SK-N-SH (cell line): Measurements from ENCODE around the gene OTOG. TPM values are rescaled to one million over a fixed set of nuclear protein-coding genes. Genes with fewer than 3 reads are reported as not detected.

ENCODE experiments used
- CTCF ChIA-PET: fragments of 300-600, 350-600 bp; formaldehyde crosslinking; extraction: SDS; loops from one replicate; lab custom pipeline; 2021; lab: Yijun Ruan, JAX
- POLR2A ChIA-PET: fragments of 350-600 bp; sonication (Branson Sonifier 250); formaldehyde crosslinking; extraction: SDS; loops from one replicate; lab custom pipeline; 2020; ENCODE audit warnings: antibody characterized with exemption, inconsistent platforms; lab: Yijun Ruan, JAX
- DNase-seq: peaks from one replicate; pipeline ENCODE4 v3.0.0; 2012
- H2AFZ ChIP-seq: fragments of 200-600 bp; sonication (generic); 2 replicates; pipeline ENCODE4 v1.8.1; 2016; ENCODE audit warnings: antibody characterized with exemption, mild to moderate bottlenecking, low read depth
- H3F3A ChIP-seq: fragments of 200-600 bp; sonication (generic); replicated peaks from 2 replicates; pipeline ENCODE3; 2016; ENCODE audit warnings: antibody characterized with exemption, mild to moderate bottlenecking; ENCODE audit not compliant: insufficient read depth
- H3K27ac ChIP-seq, 2 experiments: fragments of 200-500 bp in 1 of 2; fragments of 200-600 bp in 1 of 2; sonication (Bioruptor generic) in 1 of 2; sonication (generic), shearing (Covaris generic) in 1 of 2; 2 replicates each; pipeline versions ENCODE4 v1.5.1 to v1.6.1; 2014 to 2016; ENCODE audit warnings: low read depth in 2 of 2, inconsistent platforms in 1 of 2, low read length in 1 of 2, mild to moderate bottlenecking in 1 of 2, mixed read lengths in 1 of 2
- H3K27me3 ChIP-seq: fragments of 200-600 bp; sonication (generic), shearing (Covaris generic); 2 replicates; pipeline ENCODE4 v1.6.1; 2016; ENCODE audit warnings: mixed run types; ENCODE audit not compliant: insufficient read depth
- H3K36me3 ChIP-seq, 2 experiments: fragments of 200-500 bp in 1 of 2; fragments of 200-600 bp in 1 of 2; sonication (Bioruptor generic) in 1 of 2; sonication (generic) in 1 of 2; replicated peaks in 1 of 2; 2 replicates each; pipeline versions ENCODE3 to v1.5.1; 2014 to 2016; ENCODE audit warnings: low read length in 1 of 2, mild to moderate bottlenecking in 1 of 2; ENCODE audit not compliant: insufficient read depth in 2 of 2, control insufficient read depth in 1 of 2
- H3K4me1 ChIP-seq, 2 experiments: fragments of 200-500 bp in 1 of 2; fragments of 200-600 bp in 1 of 2; sonication (Bioruptor generic) in 1 of 2; sonication (generic), shearing (Covaris generic) in 1 of 2; 2 replicates each; pipeline versions ENCODE4 v1.5.1 to v1.6.1; 2014 to 2016; ENCODE audit warnings: low read depth in 1 of 2, low read length in 1 of 2, mixed run types in 1 of 2; ENCODE audit not compliant: insufficient read depth in 2 of 2, control insufficient read depth in 1 of 2
- H3K4me2 ChIP-seq: fragments of 200-600 bp; sonication (generic), shearing (Covaris generic); 2 replicates; pipeline ENCODE4 v1.6.1; 2017; ENCODE audit warnings: mixed run types
- H3K4me3 ChIP-seq, 2 experiments: fragments of 200-500 bp in 1 of 2; fragments of 200-600 bp in 1 of 2; sonication (Bioruptor generic) in 1 of 2; sonication (generic), shearing (Covaris generic) in 1 of 2; 2 replicates each; pipeline versions ENCODE4 v1.5.1 to v1.8.1; 2014 to 2016; ENCODE audit warnings: low read depth in 2 of 2, inconsistent platforms in 1 of 2, low read length in 1 of 2, mild to moderate bottlenecking in 1 of 2, mixed read lengths in 1 of 2, moderate library complexity in 1 of 2
- H3K79me2 ChIP-seq: fragments of 200-600 bp; sonication (generic); 2 replicates; pipeline ENCODE4 v1.8.1; 2017; ENCODE audit warnings: mild to moderate bottlenecking; ENCODE audit not compliant: insufficient read depth
- H3K9ac ChIP-seq: fragments of 200-600 bp; sonication (generic); 2 replicates; pipeline ENCODE4 v1.6.1; 2017; ENCODE audit warnings: mixed run types
- H3K9me2 ChIP-seq: fragments of 200-600 bp; sonication (generic); 2 replicates; pipeline ENCODE4 v1.6.1; 2017; ENCODE audit warnings: mixed run types
- H3K9me3 ChIP-seq: fragments of 200-600 bp; sonication (generic); 2 replicates; pipeline ENCODE4 v1.6.1; 2017; ENCODE audit warnings: mixed run types, mild to moderate bottlenecking, moderate library complexity
- H4K20me1 ChIP-seq: fragments of 200-600 bp; sonication (generic); 2 replicates; pipeline ENCODE4 v1.6.1; 2017; ENCODE audit warnings: mild to moderate bottlenecking, mixed run types; ENCODE audit not compliant: insufficient read depth
- CHD2 ChIP-seq: fragments of 150-350 bp; IDR thresholded peaks from 2 replicates; pipeline ENCODE4 v1.6.1; 2018; ENCODE audit warnings: low read length; ENCODE audit not compliant: partially characterized antibody
- ELF1 ChIP-seq: IDR thresholded peaks from 2 replicates; pipeline ENCODE4 v1.4.0; 2012
- FOXJ3 ChIP-seq: sonication (generic); formaldehyde crosslinking; IDR thresholded peaks from 2 replicates; pipeline ENCODE4 v1.5.1; 2020; ENCODE audit warnings: mild to moderate bottlenecking, missing genetic modification reagents
- FOXM1 ChIP-seq: IDR thresholded peaks from 2 replicates; pipeline ENCODE4 v1.4.0; 2012; ENCODE audit warnings: low read depth, mild to moderate bottlenecking
- GATA2 ChIP-seq: sonication (generic); formaldehyde crosslinking; IDR thresholded peaks from 2 replicates; pipeline ENCODE4 v1.5.0; 2020; ENCODE audit warnings: mild to moderate bottlenecking, missing genetic modification reagents
- JUND ChIP-seq: IDR thresholded peaks from 2 replicates; pipeline ENCODE4 v1.4.0; 2012
- NFIC ChIP-seq: IDR thresholded peaks from 2 replicates; pipeline ENCODE4 v1.4.0; 2012; ENCODE audit warnings: borderline replicate concordance
- NRF1 ChIP-seq: IDR thresholded peaks from 2 replicates; pipeline ENCODE4 v1.6.1; 2012; ENCODE audit warnings: low read depth, mild to moderate bottlenecking, low read length
- POLR2AphosphoS5 ChIP-seq: IDR thresholded peaks from 2 replicates; pipeline ENCODE4 v1.6.1; 2012; ENCODE audit warnings: low read depth, low read length
- RAD21 ChIP-seq: IDR thresholded peaks from 2 replicates; pipeline ENCODE4 v1.6.1; 2012; ENCODE audit warnings: mild to moderate bottlenecking, low read length
- RCOR1 ChIP-seq: fragments of 150-350 bp; IDR thresholded peaks from 2 replicates; pipeline ENCODE4 v1.6.1; 2017; ENCODE audit warnings: antibody characterized with exemption, low read length
- RXRA ChIP-seq: IDR thresholded peaks from 2 replicates; pipeline ENCODE4 v1.4.0; 2012; ENCODE audit warnings: low read depth, mild to moderate bottlenecking, borderline replicate concordance
- SIN3A ChIP-seq: IDR thresholded peaks from 2 replicates; pipeline ENCODE4 v1.6.1; 2012; ENCODE audit warnings: low read depth, mild to moderate bottlenecking, low read length, moderate library complexity, borderline replicate concordance
- SMC3 ChIP-seq: IDR thresholded peaks from 2 replicates; pipeline ENCODE4 v1.6.1; 2012; ENCODE audit warnings: low read depth, low read length, improper control_type of control experiment
- TAF1 ChIP-seq: IDR thresholded peaks from 2 replicates; pipeline ENCODE4 v1.6.1; 2012; ENCODE audit warnings: low read depth, mild to moderate bottlenecking, low read length, moderate library complexity, borderline replicate concordance
- TCF12 ChIP-seq: IDR thresholded peaks from 2 replicates; pipeline ENCODE4 v1.4.0; 2012
- WGBS: methylation state at CpG from one replicate; pipeline ENCODE4 v1.1.6; 2017; ENCODE audit warnings: low lambda C conversion rate; 5-methylcytosine and 5-hydroxymethylcytosine counted together
- polyA plus RNA-seq, 3 experiments: library from polyadenylated mRNA; depleted of rRNA; stranded (reverse); fragments of >200 nt; gene quantifications; 2 replicates each; pipeline ENCODE4 v1.2.3, GENCODE V29; 2012
- TF ChIP-seq, protein P1 (sequence below): IDR thresholded peaks from 2 replicates; pipeline ENCODE4 v1.4.0; 2012; ENCODE audit warnings: low read depth
- TF ChIP-seq, protein P2 (sequence below): fragments of 150-350 bp; IDR thresholded peaks from 2 replicates; pipeline ENCODE4 v1.6.1; 2016; ENCODE audit warnings: mild to moderate bottlenecking, low read depth, low read length
- TF ChIP-seq, protein P3 (sequence below): IDR thresholded peaks from 2 replicates; pipeline ENCODE4 v1.4.0; 2012; ENCODE audit warnings: low read depth, borderline replicate concordance
- TF ChIP-seq, protein P4 (sequence below): IDR thresholded peaks from 2 replicates; pipeline ENCODE4 v1.4.0; 2012; ENCODE audit warnings: low read depth, borderline replicate concordance

The OTOG gene
- polyA plus RNA-seq, 1 of the 3 experiments (the other 2 are of a cell fraction): not detected

DNA sequence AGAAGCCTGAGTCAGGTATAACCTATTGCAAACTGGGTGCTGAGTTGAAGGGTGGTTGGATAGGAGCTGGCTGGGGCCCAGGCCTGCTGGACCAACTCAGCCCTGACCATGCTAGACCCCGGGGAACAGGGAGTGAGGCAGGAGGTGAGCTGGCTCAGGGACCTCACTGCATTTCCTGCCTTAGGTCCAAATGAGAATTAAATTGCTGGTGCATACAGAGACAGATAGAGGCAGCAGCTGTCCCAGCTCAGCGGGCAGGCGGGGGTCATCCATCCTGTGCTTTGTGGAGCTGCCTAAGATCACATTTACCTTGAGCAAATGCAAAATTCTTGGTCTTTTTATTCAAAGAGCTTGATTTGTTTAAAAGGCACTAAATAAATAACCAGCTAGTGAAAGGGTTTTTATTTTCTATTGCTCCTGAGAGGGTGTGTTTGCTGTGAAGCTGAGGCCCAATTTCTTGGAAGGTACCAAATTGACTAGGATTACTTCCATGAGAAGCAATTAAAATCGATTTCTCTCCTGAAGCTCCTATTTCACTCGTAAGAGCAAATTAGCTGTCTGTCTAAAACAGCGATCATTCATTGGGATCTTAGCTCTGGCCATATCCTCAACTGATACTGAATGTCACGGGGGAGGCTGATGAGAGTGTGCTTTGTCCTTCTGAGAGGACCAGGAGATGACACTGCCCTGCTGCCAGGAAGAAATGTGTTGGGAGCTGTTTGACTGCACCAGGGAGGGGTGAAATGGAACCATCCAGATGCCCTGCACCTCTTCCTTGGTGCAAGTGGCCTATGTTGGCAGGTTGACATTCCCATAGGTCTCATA lies 27.8 kb upstream of the OTOG start:
- Histone ChIP-seq H3K9ac (no peak overlapping the region), H3K36me3 (no peaks in the 10 kb centered on the region), H3K79me2 (no peaks in the 10 kb centered on the region), H2AFZ (no peak overlapping the region), H3K4me2 (no peak overlapping the region), H3K9me3 (no peaks in the 10 kb centered on the region), H3F3A (no peaks in the 10 kb centered on the region), H3K27me3 (no peaks in the 10 kb centered on the region; the same call in 1 of the 2 replicates), H3K4me3 (no peak overlapping the region), H3K27ac (no peak overlapping the region), H3K4me1 (peaks cover 0 to 8% of the 10 kb centered on the region in 2 experiments; a peak in 1 of 4 replicates), H4K20me1 (no peaks in the 10 kb centered on the region), H3K9me2 (no peaks in the 10 kb centered on the region)
- no peak for DNase-seq
- CTCF ChIA-PET: interaction anchor here (0.6 to 45.6 kb wide), 7 partner anchors 5 to 212 kb away, joined by 3 to 1101 read pairs (median 4); partner anchors contain the start of gene KCNJ11
- TF ChIP-seq NFIC (no peak), FOXM1 (no peak), POLR2AphosphoS5 (no peak), CHD2 (no peak), RAD21 (no peak), JUND (no peak), FOXJ3 (CRISPR knock-in tag) (no peak), SMC3 (no peak), TAF1 (no peak), RCOR1 (no peak), ELF1 (no peak), NRF1 (no peak), GATA2 (CRISPR knock-in tag) (no peak), TCF12 (no peak), SIN3A (no peak), RXRA (no peak)
- TF ChIP-seq, protein P1, sequence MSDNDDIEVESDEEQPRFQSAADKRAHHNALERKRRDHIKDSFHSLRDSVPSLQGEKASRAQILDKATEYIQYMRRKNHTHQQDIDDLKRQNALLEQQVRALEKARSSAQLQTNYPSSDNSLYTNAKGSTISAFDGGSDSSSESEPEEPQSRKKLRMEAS: no peak
- TF ChIP-seq, protein P2, sequence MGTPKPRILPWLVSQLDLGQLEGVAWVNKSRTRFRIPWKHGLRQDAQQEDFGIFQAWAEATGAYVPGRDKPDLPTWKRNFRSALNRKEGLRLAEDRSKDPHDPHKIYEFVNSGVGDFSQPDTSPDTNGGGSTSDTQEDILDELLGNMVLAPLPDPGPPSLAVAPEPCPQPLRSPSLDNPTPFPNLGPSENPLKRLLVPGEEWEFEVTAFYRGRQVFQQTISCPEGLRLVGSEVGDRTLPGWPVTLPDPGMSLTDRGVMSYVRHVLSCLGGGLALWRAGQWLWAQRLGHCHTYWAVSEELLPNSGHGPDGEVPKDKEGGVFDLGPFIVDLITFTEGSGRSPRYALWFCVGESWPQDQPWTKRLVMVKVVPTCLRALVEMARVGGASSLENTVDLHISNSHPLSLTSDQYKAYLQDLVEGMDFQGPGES: no peak
- TF ChIP-seq, protein P3, sequence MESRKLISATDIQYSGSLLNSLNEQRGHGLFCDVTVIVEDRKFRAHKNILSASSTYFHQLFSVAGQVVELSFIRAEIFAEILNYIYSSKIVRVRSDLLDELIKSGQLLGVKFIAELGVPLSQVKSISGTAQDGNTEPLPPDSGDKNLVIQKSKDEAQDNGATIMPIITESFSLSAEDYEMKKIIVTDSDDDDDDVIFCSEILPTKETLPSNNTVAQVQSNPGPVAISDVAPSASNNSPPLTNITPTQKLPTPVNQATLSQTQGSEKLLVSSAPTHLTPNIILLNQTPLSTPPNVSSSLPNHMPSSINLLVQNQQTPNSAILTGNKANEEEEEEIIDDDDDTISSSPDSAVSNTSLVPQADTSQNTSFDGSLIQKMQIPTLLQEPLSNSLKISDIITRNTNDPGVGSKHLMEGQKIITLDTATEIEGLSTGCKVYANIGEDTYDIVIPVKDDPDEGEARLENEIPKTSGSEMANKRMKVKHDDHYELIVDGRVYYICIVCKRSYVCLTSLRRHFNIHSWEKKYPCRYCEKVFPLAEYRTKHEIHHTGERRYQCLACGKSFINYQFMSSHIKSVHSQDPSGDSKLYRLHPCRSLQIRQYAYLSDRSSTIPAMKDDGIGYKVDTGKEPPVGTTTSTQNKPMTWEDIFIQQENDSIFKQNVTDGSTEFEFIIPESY: no peak
- TF ChIP-seq, protein P4, sequence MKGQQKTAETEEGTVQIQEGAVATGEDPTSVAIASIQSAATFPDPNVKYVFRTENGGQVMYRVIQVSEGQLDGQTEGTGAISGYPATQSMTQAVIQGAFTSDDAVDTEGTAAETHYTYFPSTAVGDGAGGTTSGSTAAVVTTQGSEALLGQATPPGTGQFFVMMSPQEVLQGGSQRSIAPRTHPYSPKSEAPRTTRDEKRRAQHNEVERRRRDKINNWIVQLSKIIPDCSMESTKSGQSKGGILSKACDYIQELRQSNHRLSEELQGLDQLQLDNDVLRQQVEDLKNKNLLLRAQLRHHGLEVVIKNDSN: no peak
- POLR2A ChIA-PET: interaction anchor here (0.5 to 0.6 kb wide), 2 partner anchors 26 to 42 kb away, joined by 3 read pairs; no protein-coding TSS in a partner anchor
- WGBS: 57% methylated on average over 7 of the region's 7 CpGs
